CD8-positive, alpha-beta memory T cell (primary cell): ENCODE data around the gene COL9A3. TPM values are rescaled to one million over a fixed set of nuclear protein-coding genes. Genes with fewer than 3 reads are reported as not detected.

ENCODE experiments used
- CTCF ChIA-PET: fragments of 350-600 bp; sonication (Branson Sonifier 250); formaldehyde crosslinking; loops from one replicate; lab custom pipeline; 2021; ENCODE audit warnings: antibody characterized with exemption; lab: Charles Lee
- POLR2A ChIA-PET: fragments of 350-600 bp; sonication (Branson Sonifier 250); formaldehyde crosslinking; loops from one replicate; lab custom pipeline; 2021; ENCODE audit warnings: antibody characterized with exemption; lab: Charles Lee
- DNase-seq, 5 donors: peaks; one replicate each; pipeline versions ENCODE4 v3.0.0 to v3.0.0-alpha.2; 2020 to 2022; ENCODE audit warnings: mixed read lengths in 1 of 5
- H3K27ac ChIP-seq: one replicate; pipeline ENCODE4 v1.7.0; 2013; ENCODE audit warnings: low read depth, mild to moderate bottlenecking, low read length, moderate library complexity
- H3K27me3 ChIP-seq: 2 replicates; pipeline ENCODE4 v1.7.0; 2013; ENCODE audit warnings: low read length, mild to moderate bottlenecking; ENCODE audit not compliant: insufficient read depth, poor library complexity, severe bottlenecking
- H3K36me3 ChIP-seq: 2 replicates; pipeline ENCODE4 v1.7.0; 2013; ENCODE audit warnings: mild to moderate bottlenecking, low read length, moderate library complexity; ENCODE audit not compliant: insufficient read depth
- H3K4me1 ChIP-seq: 2 replicates; pipeline ENCODE4 v1.7.0; 2013; ENCODE audit warnings: mild to moderate bottlenecking, low read length, moderate library complexity; ENCODE audit not compliant: insufficient read depth
- H3K4me3 ChIP-seq: 2 replicates; pipeline ENCODE4 v1.7.0; 2013; ENCODE audit warnings: mild to moderate bottlenecking, low read length
- H3K9me3 ChIP-seq: 2 replicates; pipeline ENCODE4 v1.7.0; 2013; ENCODE audit warnings: mild to moderate bottlenecking, low read length
- H3K27ac Mint-ChIP-seq, 8 donors: one replicate each; pipeline ENCODE4 v1.8.0; 2020 to 2021; ENCODE audit warnings: mixed read lengths in 8 of 8, mild to moderate bottlenecking in 6 of 8, inconsistent platforms in 3 of 8, moderate library complexity in 3 of 8
- H3K27me3 Mint-ChIP-seq, 2 donors: one replicate each; pipeline ENCODE4 v1.8.0; 2020 to 2021; ENCODE audit warnings: mixed read lengths in 2 of 2, mild to moderate bottlenecking in 1 of 2, moderate library complexity in 1 of 2
- H3K36me3 Mint-ChIP-seq, 3 donors: one replicate each; pipeline ENCODE4 v1.8.0; 2020 to 2021; ENCODE audit warnings: mixed read lengths in 3 of 3, inconsistent platforms in 1 of 3, mild to moderate bottlenecking in 1 of 3
- H3K4me1 Mint-ChIP-seq, 3 donors: one replicate each; pipeline ENCODE4 v1.8.0; 2020 to 2021; ENCODE audit warnings: mixed read lengths in 3 of 3, inconsistent platforms in 1 of 3, mild to moderate bottlenecking in 1 of 3
- H3K4me3 Mint-ChIP-seq, 7 donors: one replicate each; pipeline ENCODE4 v1.8.0; 2020 to 2021; ENCODE audit warnings: mixed read lengths in 7 of 7, mild to moderate bottlenecking in 6 of 7, moderate library complexity in 4 of 7, inconsistent platforms in 2 of 7
- H3K9me3 Mint-ChIP-seq, 5 donors: one replicate each; pipeline ENCODE4 v1.8.0; 2020 to 2022; ENCODE audit warnings: mixed read lengths in 5 of 5, mild to moderate bottlenecking in 3 of 5, moderate library complexity in 2 of 5, inconsistent platforms in 1 of 5
- polyA plus RNA-seq: library from polyadenylated mRNA; unstranded; fragments of 300-500 nt; fragmentation: Illumina TruSeq; gene quantifications from one replicate; pipeline ENCODE4 v1.2.3, GENCODE V29; 2021
- total RNA-seq, 2 experiments: library from RNA; stranded (reverse); gene quantifications; one replicate each; pipeline ENCODE4 v1.2.3, GENCODE V29; 2021

The COL9A3 gene
- total and polyA plus RNA-seq, 3 experiments from 2014 or later = not detected

- peak overlapping the region in 3 of 8 donors; percentile 38 to 94 (median 69) for H3K27ac Mint-ChIP-seq
- H3K4me3 Mint-ChIP-seq = peak overlapping the region in 2 of 7 donors; percentile 32 to 88
- Histone ChIP-seq H3K27me3 (no peaks in the 10 kb centered on the region), H3K36me3 (peaks cover 7% of the 10 kb centered on the region), H3K27ac (no peak overlapping the region), H3K4me3 (no peak overlapping the region), H3K9me3 (no peaks in the 10 kb centered on the region), H3K4me1 (peaks cover 17% of the 10 kb centered on the region)
- H3K9me3 Mint-ChIP-seq = no peaks in the 10 kb centered on the region
- peaks cover 0 to 3% of the 10 kb centered on the region in 2 donors for H3K27me3 Mint-ChIP-seq
- POLR2A ChIA-PET = interaction anchor here (0.9 kb wide), 1 partner anchor 84 kb away, joined by 3 read pairs; no protein-coding TSS in a partner anchor
- H3K4me1 Mint-ChIP-seq = peaks cover 18 to 33% (median 22%) of the 10 kb centered on the region in 3 donors
- peaks cover 0 to 50% (median 0%) of the 10 kb centered on the region in 3 donors for H3K36me3 Mint-ChIP-seq
- CTCF ChIA-PET = no interaction called here
- DNase-seq = no peak
Measured at GRCh38 chr20:62800314-62801259, 16.3 kb upstream of the COL9A3 start.

GRCh38 chr20:62801284-62802010 lies 15.4 kb upstream of the COL9A3 start:
- Mint-ChIP-seq H3K4me3 (peak overlapping the region in 1 of 7 donors; percentile 88), H3K9me3 (no peaks in the 10 kb centered on the region), H3K36me3 (peaks cover 0 to 54% (median 0%) of the 10 kb centered on the region in 3 donors), H3K27me3 (peaks cover 0 to 3% of the 10 kb centered on the region in 2 donors), H3K27ac (peak overlapping the region in 2 of 8 donors; percentile 12 to 94), H3K4me1 (peaks cover 18 to 36% (median 24%) of the 10 kb centered on the region in 3 donors)
- Histone ChIP-seq H3K4me1 (peaks cover 26% of the 10 kb centered on the region), H3K36me3 (peaks cover 7% of the 10 kb centered on the region), H3K27me3 (no peaks in the 10 kb centered on the region), H3K4me3 (no peak overlapping the region), H3K27ac (no peak overlapping the region), H3K9me3 (no peaks in the 10 kb centered on the region)
- POLR2A ChIA-PET = interaction anchor here (0.9 kb wide), 1 partner anchor 85 kb away, joined by 3 read pairs; no protein-coding TSS in a partner anchor
- no peak for DNase-seq
- CTCF ChIA-PET = no interaction called here

GRCh38 chr20:62802026-62802712 lies 14.7 kb upstream of the COL9A3 start:
- CTCF ChIA-PET = interaction anchor here (1.1 kb wide), 1 partner anchor 10 kb away, joined by 3 read pairs; no protein-coding TSS in a partner anchor
- H3K4me1 Mint-ChIP-seq = peaks cover 23 to 39% (median 26%) of the 10 kb centered on the region in 3 donors

GRCh38 chr20:62804021-62804626 lies 12.7 kb upstream of the COL9A3 start:
- DNase-seq = peak in 1 of 5 donors; percentile 55
- peaks cover 39% of the 10 kb centered on the region for H3K4me1 ChIP-seq
- H3K27me3 ChIP-seq = no peaks in the 10 kb centered on the region
- POLR2A ChIA-PET = interaction anchor here (0.8 to 2.6 kb wide), 5 partner anchors 9 to 161 kb away, joined by 3 to 46 read pairs (median 4); partner anchors contain the start of genes MRGBP, SLCO4A1 and TCFL5
- H3K27ac Mint-ChIP-seq = peak overlapping the region; percentile 89 to 98 (median 96)
- peaks cover 22 to 38% (median 28%) of the 10 kb centered on the region in 3 donors for H3K4me1 Mint-ChIP-seq
- no peaks in the 10 kb centered on the region for H3K9me3 Mint-ChIP-seq
- no peaks in the 10 kb centered on the region for H3K9me3 ChIP-seq
- H3K36me3 ChIP-seq = peaks cover 8% of the 10 kb centered on the region
- H3K4me3 Mint-ChIP-seq = peak overlapping the region; percentile 87 to 98 (median 92)
- peak overlapping the region; percentile 74 for H3K4me3 ChIP-seq
- peaks cover 0 to 3% of the 10 kb centered on the region in 2 donors for H3K27me3 Mint-ChIP-seq
- CTCF ChIA-PET = interaction anchor here (1.5 to 2.6 kb wide), 2 partner anchors 10 to 136 kb away, joined by 4 to 14 read pairs; no protein-coding TSS in a partner anchor
- peak overlapping the region; percentile 45 for H3K27ac ChIP-seq
- H3K36me3 Mint-ChIP-seq = peaks cover 4 to 59% (median 5%) of the 10 kb centered on the region in 3 donors

More at GRCh38 chr20:62802026-62802712, 14.7 kb upstream of the COL9A3 start:
- Histone ChIP-seq H3K27ac (no peak overlapping the region), H3K9me3 (no peaks in the 10 kb centered on the region), H3K4me3 (no peak overlapping the region), H3K36me3 (peaks cover 7% of the 10 kb centered on the region), H3K27me3 (no peaks in the 10 kb centered on the region), H3K4me1 (peaks cover 29% of the 10 kb centered on the region)
- H3K27me3 Mint-ChIP-seq = peaks cover 0 to 3% of the 10 kb centered on the region in 2 donors
- DNase-seq = no peak
- peak overlapping the region in 2 of 7 donors; percentile 22 to 88 for H3K4me3 Mint-ChIP-seq
- H3K36me3 Mint-ChIP-seq = peaks cover 0 to 59% (median 0%) of the 10 kb centered on the region in 3 donors
- H3K9me3 Mint-ChIP-seq = no peaks in the 10 kb centered on the region
- POLR2A ChIA-PET = no interaction called here
- peak overlapping the region in 2 of 8 donors; percentile 19 to 94 for H3K27ac Mint-ChIP-seq

GRCh38 chr20:62804627-62805154 lies 12.2 kb upstream of the COL9A3 start, which contains the start of gene OGFR:
Gene OGFR (plus strand): TSS chr20:62804835. CDS start chr20:62804860, 25 bp downstream.
- peak; percentile 72 to 87 (median 75) for DNase-seq
- Histone ChIP-seq H3K4me1 (peaks cover 39% of the 10 kb centered on the region), H3K27ac (peak within 1 kb of the TSS; percentile 57), H3K9me3 (no peaks in the 10 kb centered on the region), H3K4me3 (peak within 1 kb of the TSS; percentile 74), H3K36me3 (peaks cover 13% of the 10 kb centered on the region), H3K27me3 (no peaks in the 10 kb centered on the region)
- peak within 1 kb of the TSS; percentile 87 to 98 (median 92) for H3K4me3 Mint-ChIP-seq
- H3K4me1 Mint-ChIP-seq = peaks cover 22 to 38% (median 28%) of the 10 kb centered on the region in 3 donors
- peak within 1 kb of the TSS; percentile 89 to 98 (median 96) for H3K27ac Mint-ChIP-seq
- POLR2A ChIA-PET = interaction anchor here (0.8 to 2.6 kb wide), 6 partner anchors 10 to 162 kb away, joined by 3 to 46 read pairs (median 4); partner anchors contain the start of genes MRGBP, SLCO4A1 and TCFL5
- peaks cover 0 to 3% of the 10 kb centered on the region in 2 donors for H3K27me3 Mint-ChIP-seq
- H3K36me3 Mint-ChIP-seq = peaks cover 4 to 59% (median 5%) of the 10 kb centered on the region in 3 donors
- H3K9me3 Mint-ChIP-seq = no peaks in the 10 kb centered on the region
- CTCF ChIA-PET = interaction anchor here (1.5 to 2.6 kb wide), 2 partner anchors 10 to 137 kb away, joined by 4 to 14 read pairs; no protein-coding TSS in a partner anchor

- H3K36me3 Mint-ChIP-seq = peaks cover 4 to 59% (median 5%) of the 10 kb centered on the region in 3 donors
- peaks cover 0 to 3% of the 10 kb centered on the region in 2 donors for H3K27me3 Mint-ChIP-seq
- H3K9me3 ChIP-seq = no peaks in the 10 kb centered on the region
- peak overlapping the region in 4 of 8 donors; percentile 35 to 94 (median 78) for H3K27ac Mint-ChIP-seq
- ChIA-PET CTCF (interaction anchor here (0.6 to 2.6 kb wide), 2 partner anchors 11 to 13 kb away, joined by 3 to 14 read pairs; no protein-coding TSS in a partner anchor), POLR2A (interaction anchor here (0.8 to 2.6 kb wide), 5 partner anchors 9 to 163 kb away, joined by 3 to 46 read pairs (median 4); partner anchors contain the start of genes MRGBP and SLCO4A1)
- H3K4me1 ChIP-seq = peaks cover 39% of the 10 kb centered on the region
- peaks cover 19% of the 10 kb centered on the region for H3K36me3 ChIP-seq
- no peaks in the 10 kb centered on the region for H3K27me3 ChIP-seq
- no peaks in the 10 kb centered on the region for H3K9me3 Mint-ChIP-seq
- peaks cover 22 to 38% (median 28%) of the 10 kb centered on the region in 3 donors for H3K4me1 Mint-ChIP-seq
- peak overlapping the region; percentile 57 for H3K27ac ChIP-seq
- DNase-seq = peak in 3 of 5 donors; percentile 16 to 45 (median 24)
- peak overlapping the region; percentile 66 for H3K4me3 ChIP-seq
- peak overlapping the region; percentile 70 to 88 (median 78) for H3K4me3 Mint-ChIP-seq
Measured at GRCh38 chr20:62805155-62805710, 11.6 kb upstream of the COL9A3 start.
